Stimulated activated CD8-positive, alpha-beta memory T cell treated with anti-CD3 and anti-CD28 coated beads, Interleukin-12 subunit alpha, Interleukin-12 subunit beta, amount 100 ng/mL, for 24 hours (primary cell): Measurements from ENCODE around the gene MYO15B.

Experiments used
- DNase-seq: peaks from one replicate; pipeline ENCODE4 v3.0.0-alpha.2; 2020; ENCODE audit errors: extremely low read depth

MYO15B gene

DNA sequence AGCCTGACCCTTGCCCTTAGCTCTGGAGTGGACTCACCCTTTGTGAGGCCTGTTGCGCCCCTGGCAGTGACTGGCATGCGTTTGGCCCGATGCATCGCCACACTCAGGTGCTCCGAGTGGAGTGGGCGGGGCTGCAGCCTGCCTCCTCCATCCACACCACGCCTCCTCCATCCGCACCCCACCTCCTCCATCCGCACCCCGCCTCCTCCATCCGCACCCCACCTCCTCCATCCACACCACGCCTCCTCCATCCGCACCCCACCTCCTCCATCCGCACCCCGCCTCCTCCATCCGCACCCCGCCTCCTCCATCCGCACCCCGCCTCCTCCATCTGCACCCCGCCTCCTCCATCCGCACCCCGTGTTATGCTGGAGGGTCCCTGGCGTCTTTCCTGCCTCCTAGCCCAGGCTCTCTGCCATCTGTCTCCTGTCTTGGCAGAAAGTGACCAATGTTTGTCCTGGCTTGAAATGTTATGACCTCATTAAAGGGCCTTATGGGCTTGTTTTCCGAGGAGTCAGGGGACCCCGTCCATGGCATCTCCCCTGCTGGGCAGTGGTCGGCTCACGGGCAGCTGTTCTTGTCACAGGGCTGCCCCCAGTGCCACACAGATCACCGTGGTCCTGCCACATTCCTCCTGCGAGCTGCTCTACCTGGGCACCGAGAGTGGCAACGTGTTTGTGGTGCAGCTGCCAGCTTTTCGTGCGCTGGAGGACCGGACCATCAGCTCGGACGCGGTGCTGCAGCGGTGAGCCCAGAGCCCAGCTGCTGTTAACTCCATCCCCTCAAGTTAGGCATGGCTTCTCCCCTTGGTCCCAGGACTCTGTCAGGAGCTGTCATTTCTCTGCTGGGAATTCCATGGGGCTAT is 28.7 kb upstream of the MYO15B start:
- DNase-seq, result no peak

DNA sequence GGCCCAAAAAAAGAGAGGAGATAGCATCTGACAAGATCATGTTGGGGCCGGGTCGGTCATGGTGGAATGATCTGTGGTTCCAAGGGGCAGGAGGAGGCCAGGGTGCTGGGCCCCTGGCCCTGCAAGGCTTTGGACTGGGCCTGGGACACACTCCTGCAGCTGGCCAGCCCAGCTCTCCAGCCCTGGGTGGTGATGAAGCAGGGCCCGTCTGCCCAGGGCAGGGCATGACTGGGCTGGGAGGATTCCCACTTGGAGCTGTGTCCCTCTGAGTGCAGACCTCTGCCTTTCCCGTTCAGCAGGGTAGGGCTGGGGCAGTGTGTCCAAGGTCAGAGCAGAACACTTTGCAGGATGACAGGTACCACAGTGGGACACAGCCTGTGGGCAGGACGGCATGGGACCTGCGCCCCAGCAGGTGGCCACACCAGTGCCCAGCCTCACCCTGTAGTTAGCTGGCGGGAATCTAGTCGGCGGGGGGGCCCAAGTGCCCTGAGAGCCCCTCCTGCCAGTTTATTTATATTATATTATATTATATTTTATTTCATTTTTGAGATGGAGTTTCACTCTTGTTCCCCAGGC is 27.6 kb upstream of the MYO15B start:
- no peak for DNase-seq

DNA sequence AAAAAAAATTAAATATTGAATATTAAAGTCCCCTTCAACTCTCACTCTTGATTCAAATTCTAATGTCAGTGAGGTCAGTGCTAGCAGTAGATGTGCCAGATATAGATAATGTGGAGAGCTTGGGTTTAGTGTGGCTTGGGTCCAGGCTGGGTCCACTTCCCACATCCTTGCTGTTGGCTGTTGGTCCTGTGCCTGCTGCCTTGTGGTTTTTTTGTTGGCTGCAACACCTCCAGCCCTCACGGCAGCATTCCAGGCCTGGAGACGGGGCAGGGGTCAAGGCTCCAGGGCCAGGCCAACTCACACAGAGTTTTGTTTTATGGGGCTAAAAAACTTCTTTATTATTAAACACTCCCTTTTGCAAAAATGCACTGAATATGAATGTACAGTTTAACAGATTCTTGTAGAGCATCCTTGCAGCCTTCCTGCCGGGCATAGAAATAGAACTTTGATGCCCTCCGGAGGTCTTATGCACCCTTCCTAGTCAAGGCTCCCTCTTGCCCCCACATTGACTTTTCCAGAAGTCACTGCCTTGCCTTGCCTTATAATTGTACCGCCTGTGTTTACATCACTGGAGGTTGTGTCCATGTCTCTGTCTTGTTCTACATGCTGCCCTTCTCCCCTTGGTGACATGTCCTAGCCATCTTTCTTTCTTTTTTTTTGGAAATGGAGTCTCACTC is 25.5 kb upstream of the MYO15B start:
- DNase-seq, result no peak

- DNase-seq, result no peak
Measured at GRCh38 chr17:75563063-75563758, 24.4 kb upstream of the MYO15B start.

GRCh38 chr17:75564195-75564594 is 23.4 kb upstream of the MYO15B start:
- no peak for DNase-seq

DNA sequence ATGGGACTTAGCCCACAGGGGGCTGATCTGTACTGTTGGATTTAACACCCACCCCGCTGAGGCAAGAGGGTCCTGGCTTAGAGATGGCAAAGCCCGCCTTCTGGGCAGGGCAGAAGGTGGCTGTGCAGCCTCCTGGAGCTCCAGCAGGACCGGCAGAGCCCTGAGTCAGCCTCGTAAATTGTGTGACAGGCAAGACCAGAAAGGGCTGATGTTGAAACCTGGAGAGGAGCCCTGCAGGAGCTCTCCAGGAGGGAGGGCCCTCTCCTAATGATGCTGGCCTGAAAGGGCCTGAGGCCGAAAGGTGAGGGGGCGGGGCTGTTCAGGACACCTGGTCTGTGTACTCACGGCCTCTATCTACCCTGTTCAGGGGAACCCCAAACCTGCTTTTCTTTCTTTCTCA is 22.5 kb upstream of the MYO15B start:
- DNase-seq, result no peak

DNA sequence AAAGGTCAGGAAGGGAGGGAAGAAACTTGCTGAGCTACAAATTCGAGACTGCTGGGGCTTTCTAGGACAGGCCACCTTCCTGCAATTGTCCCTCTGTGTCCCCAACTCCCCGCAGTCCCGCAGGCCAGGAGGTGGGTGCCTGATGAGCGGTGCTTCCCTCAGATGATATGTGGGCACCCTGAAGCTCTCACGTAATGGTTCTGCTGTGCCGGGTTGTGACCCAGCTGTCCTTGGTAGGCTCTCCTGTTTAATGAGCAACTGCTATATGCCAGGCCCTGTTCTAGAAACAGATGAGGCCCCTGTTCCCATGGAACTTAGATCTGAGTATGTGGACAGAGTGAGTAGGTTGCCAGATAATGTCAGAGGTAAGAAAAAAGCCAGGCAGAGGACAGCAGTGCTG is 22.0 kb upstream of the MYO15B start:
- no peak for DNase-seq

- no peak for DNase-seq
Measured at GRCh38 chr17:75566416-75566815, 21.2 kb upstream of the MYO15B start.

DNA sequence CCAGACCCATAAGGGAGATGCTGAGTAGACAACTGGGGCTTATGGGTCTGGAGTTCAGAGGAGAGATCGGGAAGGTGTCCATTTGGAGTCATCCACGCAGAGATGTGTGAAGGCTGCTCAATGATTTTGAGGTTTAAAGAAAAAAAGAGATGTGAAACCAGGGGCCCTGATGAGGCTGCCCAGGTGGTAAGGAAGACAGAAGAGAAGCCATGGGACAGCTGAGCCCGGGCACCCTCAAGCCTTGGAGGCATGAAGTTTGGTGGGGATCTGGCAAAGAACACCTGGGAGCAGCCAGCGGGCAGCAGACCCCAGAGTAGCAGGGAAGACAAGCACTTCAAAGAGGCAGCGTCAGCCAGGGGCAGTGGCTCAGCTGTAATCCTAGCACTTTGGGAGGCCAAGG is 20.8 kb upstream of the MYO15B start:
- DNase-seq, result no peak

DNA sequence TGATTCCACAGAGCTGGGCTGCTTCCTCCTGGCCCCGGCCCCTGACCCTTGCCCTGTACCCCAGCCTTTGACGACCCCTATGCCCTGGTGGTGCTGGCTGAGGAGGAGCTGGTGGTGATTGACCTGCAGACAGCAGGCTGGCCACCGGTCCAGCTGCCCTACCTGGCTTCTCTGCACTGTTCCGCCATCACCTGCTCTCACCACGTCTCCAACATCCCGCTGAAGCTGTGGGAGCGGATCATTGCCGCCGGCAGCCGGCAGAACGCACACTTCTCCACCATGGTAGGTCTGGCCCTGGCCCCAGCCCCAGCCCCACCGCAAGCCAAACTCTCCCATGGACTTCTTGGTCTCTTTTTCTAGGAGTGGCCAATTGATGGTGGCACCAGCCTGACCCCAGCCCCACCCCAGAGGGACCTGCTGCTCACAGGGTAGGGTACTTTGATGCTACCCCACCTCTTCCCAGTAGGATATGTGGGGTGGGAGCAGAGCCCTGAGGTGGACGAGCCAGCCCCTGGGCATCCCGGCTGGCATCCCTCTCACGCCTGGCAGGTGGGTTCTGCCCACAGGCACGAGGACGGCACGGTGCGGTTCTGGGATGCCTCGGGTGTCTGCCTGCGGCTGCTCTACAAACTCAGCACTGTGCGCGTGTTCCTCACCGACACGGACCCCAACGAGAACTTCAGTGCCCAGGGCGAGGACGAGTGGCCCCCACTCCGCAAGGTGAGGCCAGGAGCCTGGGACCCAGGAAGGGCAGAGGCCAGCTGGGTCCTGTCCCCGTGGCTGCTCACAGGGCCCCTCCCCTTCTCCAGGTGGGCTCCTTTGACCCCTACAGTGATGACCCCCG is 19.0 kb upstream of the MYO15B start:
- no peak for DNase-seq

DNA sequence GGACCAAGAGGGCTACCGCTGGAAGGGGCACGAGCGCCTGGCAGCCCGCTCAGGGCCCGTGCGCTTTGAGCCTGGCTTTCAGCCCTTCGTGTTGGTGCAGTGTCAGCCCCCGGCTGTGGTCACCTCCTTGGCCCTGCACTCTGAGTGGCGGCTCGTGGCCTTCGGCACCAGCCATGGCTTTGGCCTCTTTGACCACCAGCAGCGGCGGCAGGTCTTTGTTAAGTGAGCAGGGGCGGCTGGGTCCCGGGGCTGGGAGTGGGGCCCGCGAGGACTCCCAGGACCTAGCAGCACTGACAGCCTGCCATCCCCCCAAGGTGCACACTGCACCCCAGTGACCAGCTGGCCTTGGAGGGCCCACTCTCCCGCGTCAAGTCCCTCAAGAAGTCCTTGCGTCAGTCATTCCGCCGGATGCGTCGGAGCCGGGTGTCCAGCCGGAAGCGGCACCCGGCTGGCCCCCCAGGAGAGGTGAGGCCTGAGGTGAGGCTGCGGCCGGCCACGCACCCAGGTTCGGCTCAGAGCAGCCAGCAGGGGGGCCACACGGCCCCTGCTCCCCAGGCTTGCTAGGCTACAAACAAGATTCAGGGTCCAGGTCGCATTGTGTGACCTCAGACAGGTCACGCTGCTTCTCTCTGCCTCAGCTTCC is 17.4 kb upstream of the MYO15B start:
- DNase-seq, result no peak

DNA sequence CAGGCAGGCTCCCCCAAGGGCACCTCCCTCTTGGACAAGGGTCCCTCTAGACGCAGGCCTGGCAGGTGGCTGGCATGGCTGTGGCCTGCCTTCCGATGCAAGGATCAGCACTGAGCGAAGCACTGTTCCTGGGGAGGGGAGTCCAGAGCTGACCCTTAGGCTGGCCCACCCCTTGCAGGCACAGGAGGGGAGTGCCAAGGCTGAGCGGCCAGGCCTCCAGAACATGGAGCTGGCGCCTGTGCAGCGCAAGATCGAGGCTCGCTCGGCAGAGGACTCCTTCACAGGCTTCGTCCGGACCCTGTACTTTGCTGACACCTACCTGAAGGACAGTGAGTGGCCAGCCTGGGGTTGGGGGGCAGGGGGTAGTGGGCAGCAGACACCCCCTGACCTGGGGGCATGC is 16.8 kb upstream of the MYO15B start:
- no peak for DNase-seq

DNA sequence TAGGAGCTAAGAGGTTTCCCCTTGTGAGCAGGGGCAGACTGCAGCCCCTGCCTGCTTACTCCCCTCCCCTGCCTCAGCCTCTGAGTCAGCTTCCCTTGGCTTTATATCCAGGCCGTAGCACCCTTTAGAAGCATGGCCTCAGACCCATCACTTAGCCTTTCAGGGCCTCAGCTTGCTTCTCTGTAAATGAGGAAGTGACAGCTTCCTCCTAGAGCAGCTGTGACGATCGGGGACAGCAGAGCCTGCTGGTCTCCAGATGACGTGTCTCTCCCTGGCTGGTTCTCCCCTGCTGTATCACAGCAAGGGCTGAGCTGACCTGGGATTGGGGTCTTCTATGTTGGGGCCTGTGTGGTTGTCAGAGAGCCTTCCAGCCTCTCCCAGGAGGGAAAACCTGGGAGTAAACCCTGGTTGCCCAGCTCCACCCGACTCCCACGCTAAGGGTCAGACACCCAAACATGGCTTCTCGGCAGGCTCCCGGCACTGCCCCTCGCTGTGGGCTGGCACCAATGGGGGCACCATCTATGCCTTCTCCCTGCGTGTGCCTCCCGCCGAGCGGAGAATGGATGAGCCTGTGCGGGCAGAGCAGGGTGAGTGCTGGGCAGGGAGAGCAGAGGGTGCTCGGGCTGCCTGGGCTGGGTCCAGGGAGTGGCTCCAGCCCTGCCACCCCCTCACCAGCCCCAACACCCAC is 16.3 kb upstream of the MYO15B start:
- DNase-seq, result no peak

DNA sequence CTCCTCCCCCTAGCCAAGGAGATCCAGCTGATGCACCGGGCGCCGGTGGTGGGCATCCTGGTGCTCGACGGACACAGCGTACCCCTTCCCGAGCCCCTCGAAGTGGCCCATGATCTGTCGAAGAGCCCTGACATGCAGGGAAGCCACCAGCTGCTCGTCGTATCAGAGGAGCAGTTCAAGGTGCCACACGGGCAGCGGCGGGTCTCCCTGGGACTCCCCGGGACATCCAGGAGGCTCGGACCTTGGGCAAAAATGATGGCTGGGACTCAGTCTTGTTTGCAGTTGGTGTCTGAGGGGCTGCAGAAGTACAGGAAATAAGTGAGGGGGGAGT is 15.8 kb upstream of the MYO15B start:
- DNase-seq, result no peak

DNA sequence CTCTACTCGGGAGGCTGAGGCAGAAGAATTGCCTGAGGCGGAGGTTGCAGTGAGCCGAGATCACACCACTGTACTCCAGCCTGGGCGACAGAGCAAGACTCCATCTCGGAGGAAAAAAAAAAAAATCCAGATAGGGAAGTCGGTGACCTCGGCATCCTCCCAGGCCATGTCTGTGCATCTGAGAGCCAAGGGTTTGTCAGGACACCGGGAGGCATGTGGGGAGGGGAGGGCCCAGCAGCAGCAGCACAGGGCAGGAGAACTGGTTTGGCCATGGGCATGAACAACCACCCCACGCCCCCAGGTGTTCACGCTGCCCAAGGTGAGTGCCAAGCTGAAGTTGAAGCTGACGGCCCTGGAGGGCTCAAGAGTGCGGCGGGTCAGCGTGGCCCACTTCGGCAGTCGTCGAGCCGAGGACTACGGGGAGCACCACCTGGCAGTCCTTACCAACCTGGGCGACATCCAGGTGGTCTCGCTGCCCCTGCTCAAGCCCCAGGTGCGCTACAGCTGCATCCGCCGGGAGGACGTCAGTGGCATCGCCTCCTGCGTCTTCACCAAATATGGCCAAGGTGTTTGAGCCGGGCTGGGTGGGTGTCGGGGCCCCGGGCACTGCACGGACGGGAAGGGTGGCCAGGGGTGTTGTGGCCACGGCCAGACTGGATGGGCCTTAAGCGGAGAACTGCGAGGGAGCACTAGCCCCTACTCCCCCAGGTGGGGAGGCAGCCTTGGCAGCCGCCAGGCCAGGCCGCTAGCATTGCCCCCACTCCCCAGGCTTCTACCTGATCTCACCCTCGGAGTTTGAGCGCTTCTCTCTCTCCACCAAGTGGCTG is 14.7 kb upstream of the MYO15B start:
- DNase-seq, result no peak

DNA sequence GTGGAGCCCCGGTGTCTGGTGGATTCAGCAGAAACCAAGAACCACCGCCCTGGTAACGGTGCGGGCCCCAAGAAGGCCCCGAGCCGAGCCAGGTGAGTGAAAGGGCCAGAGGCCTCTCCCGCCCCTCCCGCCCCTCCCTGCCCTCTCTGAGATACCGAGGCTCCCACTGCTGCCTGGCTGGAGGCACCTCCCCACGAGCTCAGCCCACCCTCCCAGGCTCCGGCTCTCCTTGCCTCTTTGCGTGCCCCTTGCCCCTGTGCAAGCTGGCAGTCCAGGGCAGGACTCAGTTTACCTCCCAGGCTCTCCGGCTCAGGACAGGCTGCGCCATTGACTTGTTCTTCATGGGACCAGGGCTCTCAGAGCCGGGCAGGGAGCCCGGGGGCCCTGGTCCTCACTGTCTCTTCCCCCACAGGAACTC is 14.1 kb upstream of the MYO15B start:
- no peak for DNase-seq

DNA sequence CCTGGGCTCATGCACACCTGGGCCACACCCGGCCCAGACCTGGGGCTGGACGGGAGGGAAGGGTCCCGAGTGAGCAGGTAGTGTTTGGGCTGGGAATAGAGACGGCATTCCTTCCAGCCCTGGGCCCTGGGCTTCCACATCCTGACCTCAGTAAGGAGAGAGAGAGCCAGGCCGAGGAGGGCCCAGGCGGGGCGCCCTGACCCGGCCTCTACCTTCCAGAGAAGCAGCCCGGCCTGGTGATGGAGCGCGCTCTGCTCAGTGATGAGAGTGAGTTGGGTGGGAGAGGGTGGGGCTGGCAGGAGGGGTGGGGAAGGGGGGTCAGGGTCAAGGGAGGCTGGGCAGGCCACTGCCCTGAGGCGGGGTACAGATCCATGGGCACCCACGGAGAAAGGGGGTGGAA is 13.6 kb upstream of the MYO15B start:
- no peak for DNase-seq

- DNase-seq, result no peak
Measured at GRCh38 chr17:75574404-75575036, 13.1 kb upstream of the MYO15B start.

DNA sequence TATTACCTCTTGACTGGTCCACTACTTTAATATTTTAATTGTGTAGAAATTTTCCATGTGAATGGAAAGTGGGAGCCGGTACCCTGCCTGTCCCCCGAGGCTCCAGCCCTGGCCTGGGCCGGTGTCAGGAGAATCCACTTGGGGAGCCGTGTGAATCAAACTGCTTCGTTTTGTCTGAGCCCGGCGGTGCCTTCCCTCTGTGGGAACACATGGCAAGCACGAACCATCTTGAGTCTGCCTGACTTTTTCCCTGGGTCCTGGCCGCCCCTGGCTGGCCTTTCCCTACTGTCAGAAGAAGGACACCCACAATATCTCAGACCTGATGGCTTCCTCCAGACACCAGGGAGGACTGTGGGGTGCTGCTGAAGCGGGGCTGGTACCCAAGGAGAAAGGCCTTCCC is 12.4 kb upstream of the MYO15B start:
- no peak for DNase-seq
